Measurements from ENCODE around the gene ZMYND10.
"Not testable (repeated sequence)": the region's sequence is repeated elsewhere in the genome, so short reads cannot be mapped to it uniquely, and the experiment has no call there.

The ZMYND10 gene

DNA sequence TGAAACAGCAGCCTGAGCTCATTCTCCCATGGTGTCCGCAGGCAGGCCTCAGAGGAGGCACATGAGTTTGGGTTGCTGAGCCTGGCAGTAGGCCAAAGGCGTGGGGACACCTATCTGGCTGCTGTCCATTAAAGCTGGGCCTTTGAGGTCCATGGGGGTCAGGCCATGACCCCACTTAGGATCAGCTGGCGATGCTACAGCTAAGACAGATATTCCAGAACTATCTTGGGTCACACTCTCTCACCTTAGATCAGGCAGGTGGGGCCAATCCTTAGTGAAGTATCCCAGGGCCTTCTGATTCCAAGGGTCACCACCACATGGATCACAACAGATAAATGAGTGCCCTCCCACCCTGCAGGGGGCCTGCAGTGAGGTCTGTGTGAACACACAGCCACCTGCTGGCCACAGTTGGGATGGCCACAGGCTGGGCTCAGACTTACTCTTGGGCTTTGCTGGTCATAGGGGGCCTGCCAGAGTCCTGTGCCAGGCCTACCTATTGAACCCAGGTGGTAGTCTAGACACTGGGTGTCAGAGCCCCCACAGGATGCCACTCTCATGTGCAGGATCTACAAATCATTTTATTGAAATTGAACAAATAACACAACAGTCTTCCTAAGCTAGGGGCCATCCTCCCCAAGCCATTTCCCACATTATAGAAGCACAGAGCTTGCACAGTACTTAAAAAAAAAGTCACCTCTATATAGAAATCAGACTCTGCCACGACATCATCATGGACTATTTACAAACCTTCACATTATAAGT lies 21.0 kb downstream of the ZMYND10 start:
- no peak for DNase-seq

- no peak for DNase-seq
Measured at GRCh38 chr3:50323614-50324199, 21.8 kb downstream of the ZMYND10 start.

- DNase-seq: no peak
Measured at GRCh38 chr3:50323092-50323600, 22.4 kb downstream of the ZMYND10 start.

GRCh38 chr3:50322386-50323091 lies 23.0 kb downstream of the ZMYND10 start, which contains the start of gene HYAL2:
Gene HYAL2, minus strand, starts transcription at chr3:50322745. Its CDS starts 2,256 bp downstream, at chr3:50320489.
- DNase-seq: no peak

GRCh38 chr3:50322115-50322385 lies 23.5 kb downstream of the ZMYND10 start:
- no peak for DNase-seq

DNA sequence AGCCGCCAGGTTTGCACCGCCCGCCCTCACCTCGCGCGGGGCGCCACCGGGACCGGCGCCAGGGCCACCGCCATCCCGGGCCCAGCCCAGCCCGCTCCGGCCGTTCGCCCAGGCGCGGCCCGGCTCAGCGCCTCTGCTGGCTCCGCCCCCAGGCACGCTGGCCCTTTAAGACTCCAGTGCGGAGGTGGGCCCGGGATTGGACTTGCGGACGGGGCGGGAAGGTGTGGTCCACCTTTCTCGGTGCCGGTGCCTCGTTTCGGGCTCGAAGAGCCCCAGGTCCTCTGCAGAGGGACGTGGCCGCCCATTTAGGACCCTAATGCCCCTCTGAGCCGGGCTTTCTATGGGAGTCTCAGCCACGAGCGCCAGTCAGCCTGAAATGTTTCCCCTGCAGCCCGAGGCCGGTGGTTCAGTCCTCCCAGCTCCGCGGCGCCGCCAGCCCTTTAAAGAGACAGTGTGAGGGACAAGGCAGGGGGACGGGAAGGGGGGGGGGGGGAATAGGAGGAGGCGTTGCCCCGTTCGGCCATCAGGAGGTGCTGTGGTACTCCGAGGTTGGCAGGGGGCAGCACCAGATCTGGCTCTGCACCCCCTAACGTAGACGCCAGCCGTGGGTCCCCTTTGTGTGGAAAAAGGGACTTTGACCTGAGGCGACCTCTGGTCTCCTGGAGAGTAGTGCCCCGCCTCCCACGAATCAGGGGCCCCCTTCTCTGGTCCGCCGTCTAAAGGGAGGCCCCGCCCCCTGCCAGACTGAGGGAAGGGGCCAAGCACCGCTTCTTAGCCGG lies 24.0 kb downstream of the ZMYND10 start:
- peak; percentile 65 for DNase-seq

- no peak for DNase-seq
Measured at GRCh38 chr3:50320853-50321335, 24.6 kb downstream of the ZMYND10 start.

- DNase-seq: no peak
Measured at GRCh38 chr3:50319894-50320625, 25.5 kb downstream of the ZMYND10 start.

GRCh38 chr3:50319181-50319893 lies 26.2 kb downstream of the ZMYND10 start:
- no peak for DNase-seq

- no peak for DNase-seq
Measured at GRCh38 chr3:50318615-50319014, 26.9 kb downstream of the ZMYND10 start.

GRCh38 chr3:50318163-50318562 lies 27.4 kb downstream of the ZMYND10 start:
- no peak for DNase-seq

- DNase-seq: no peak
Measured at GRCh38 chr3:50317300-50317699, 28.2 kb downstream of the ZMYND10 start.

GRCh38 chr3:50316657-50317242 lies 28.8 kb downstream of the ZMYND10 start:
- DNase-seq: no peak

GRCh38 chr3:50314816-50315215 lies 30.7 kb downstream of the ZMYND10 start:
- no peak for DNase-seq

DNA sequence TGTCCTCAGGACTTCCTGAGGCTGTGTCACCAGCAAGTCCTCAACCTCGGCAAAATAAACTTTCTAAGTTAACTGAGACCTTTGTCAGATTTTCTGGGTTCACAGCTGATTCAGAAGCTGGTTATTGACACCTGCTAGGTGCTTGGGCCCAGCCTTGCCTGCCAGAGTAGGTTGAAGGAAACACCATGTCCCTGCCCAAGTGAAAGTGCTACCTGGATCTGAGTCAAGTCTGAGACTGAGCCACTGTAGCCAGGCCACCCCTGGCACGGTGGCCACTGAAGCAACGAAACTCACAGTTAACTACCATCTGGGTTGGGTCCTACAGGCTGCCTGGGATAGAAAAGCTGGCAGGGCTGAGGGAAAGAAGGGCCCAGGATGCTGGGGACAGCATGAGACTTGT lies 31.2 kb downstream of the ZMYND10 start:
- DNase-seq: no peak

- not testable (repeated sequence) for DNase-seq
Measured at GRCh38 chr3:50312041-50312440, 33.5 kb downstream of the ZMYND10 start.

GRCh38 chr3:50304601-50305000 lies 40.9 kb downstream of the ZMYND10 start:
- DNase-seq: no peak

DNA sequence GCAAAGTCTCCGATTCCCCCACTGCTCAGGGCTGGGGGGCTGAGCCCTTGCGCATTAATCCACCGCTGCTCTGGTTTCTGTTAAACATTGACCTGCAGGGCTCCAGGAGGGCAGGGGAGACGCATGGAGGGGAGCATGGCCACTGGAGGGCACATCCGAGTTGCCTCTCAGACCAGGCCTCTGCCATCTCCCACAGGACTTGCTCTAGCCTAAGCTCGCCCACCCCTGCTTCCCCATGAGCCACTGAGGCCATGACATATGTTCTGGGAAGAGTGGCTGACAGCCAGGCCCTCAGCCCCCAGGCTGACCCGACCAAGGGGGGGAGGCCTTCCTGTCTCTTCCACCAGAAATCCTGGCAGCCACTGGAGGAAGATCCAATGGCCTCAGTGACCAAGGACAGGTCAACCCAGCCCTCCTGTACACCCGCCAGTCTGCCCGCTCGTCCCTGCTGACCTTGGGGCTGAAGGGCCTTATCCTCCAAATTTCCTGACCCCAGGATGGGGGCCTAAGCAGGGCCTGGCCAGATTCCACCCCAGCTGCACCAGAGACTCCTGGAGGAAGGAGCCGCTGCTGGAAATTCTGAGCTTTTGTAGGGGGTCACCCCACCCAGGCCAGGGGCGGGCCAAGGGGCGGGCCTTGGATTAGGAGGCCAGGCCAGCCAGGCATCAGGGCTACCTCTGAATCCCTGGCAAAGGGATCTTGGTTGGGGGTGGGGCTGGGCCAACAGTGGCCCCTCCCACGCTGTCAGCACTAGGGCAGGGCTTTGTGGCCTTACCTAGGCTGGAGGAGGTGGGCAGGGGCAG lies 42.3 kb downstream of the ZMYND10 start, which contains the start of gene HYAL1:
Gene HYAL1, minus strand, starts transcription at position 562 of the 803 bp plus-strand sequence. CDS start 618 bp downstream, outside the sequence.
- DNase-seq: no peak

DNA sequence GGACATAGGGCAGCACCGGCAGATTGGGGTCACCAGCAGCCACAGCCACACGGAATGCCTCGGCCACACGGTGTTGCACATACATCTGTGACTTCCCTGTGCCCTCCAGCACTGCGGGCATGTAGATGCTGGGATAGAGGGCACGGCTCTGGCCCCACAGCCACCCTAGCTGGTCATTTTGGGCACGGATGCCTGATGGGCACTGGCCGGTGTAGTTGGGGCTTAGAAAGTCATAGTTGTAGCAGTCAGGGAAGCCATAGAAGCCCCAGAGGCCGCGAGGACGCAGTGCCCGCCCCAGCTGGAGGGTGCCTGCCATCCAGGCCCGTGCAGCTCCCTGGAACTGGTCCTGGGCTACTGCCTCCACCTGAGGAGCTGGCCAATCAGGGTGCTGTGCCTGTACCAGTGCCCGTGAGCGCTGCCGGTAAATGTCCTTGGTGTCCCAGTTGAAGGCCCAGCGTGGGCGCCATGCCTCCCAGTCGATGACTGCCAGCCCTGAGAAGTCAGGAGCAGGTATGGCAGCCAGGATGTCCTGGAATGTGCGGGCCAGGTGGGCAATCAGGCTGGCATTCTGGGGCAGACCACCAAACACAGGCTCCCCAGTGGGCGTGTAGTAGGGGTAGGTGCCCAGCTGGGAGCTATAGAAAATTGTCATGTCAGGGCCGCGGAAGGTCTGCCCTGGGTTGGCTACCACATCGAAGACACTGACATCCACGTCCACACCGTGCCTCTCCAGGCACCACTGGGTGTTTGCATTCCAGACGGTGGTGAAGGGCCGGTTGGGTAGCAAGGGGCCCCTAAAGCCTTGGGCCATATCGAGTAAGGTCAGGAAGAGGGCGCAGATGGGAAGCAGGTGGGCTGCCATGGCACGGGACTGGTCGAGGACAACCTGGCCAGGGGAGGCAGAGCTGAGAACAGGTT lies 43.2 kb downstream of the ZMYND10 start:
- no peak for DNase-seq

All from DMS 273 treated with DMSO at 0.1 percent for 48 hours (cell line).